Natural killer cell treated with Interleukin-12 subunit alpha and Interleukin-12 subunit beta and Interleukin-15 and Interleukin-18, amount 100 ng/mL, for 72 hours (primary cell): ENCODE results near the gene ALKBH3. TPM values are rescaled to one million over a fixed set of nuclear protein-coding genes. Genes with fewer than 3 reads are reported as not detected.

Experiments
- ATAC-seq, 2 donors: fragments of 150-1000 bp; cut with Tn5 transposase in 1 of 2; sonication (Bioruptor Pico), chemical (Tn5 transposase) in 1 of 2; 2 replicates each; pipeline ENCODE4 v1.10.0; 2021
- DNase-seq: peaks from one replicate; pipeline ENCODE4 v3.0.0; 2022; ENCODE audit warnings: low spot score
- H3K27ac Mint-ChIP-seq, 2 donors: 1 replicate in 1 of 2; 2 replicates in 1 of 2; pipeline ENCODE4 v1.8.0; 2022; ENCODE audit warnings: mixed read lengths in 2 of 2, mild to moderate bottlenecking in 1 of 2, moderate library complexity in 1 of 2
- H3K27me3 Mint-ChIP-seq, 2 donors: 1 replicate in 1 of 2; 2 replicates in 1 of 2; pipeline ENCODE4 v1.8.0; 2022; ENCODE audit warnings: mixed read lengths in 2 of 2
- H3K36me3 Mint-ChIP-seq: one replicate; pipeline ENCODE4 v1.8.0; 2022; ENCODE audit warnings: mixed read lengths
- H3K4me1 Mint-ChIP-seq, 2 donors: 1 replicate in 1 of 2; 2 replicates in 1 of 2; pipeline ENCODE4 v1.8.0; 2022; ENCODE audit warnings: low read depth in 2 of 2, mixed read lengths in 2 of 2, mild to moderate bottlenecking in 1 of 2
- H3K4me3 Mint-ChIP-seq: one replicate; pipeline ENCODE4 v1.8.0; 2022; ENCODE audit warnings: mixed read lengths
- H3K9me3 Mint-ChIP-seq: 2 replicates; pipeline ENCODE4 v1.8.0; 2022; ENCODE audit warnings: mixed read lengths
- total RNA-seq, 2 donors: library from RNA; stranded (reverse); gene quantifications; one replicate each; pipeline ENCODE4 v1.2.3, GENCODE V29; 2022

The ALKBH3 gene
- total RNA-seq, 2 donors from 2014 or later = 38.7 to 53.7 TPM

GRCh38 chr11:43903969-43904368 lies 23.3 kb downstream of the ALKBH3 start:
- no peaks in the 10 kb centered on the region for H3K9me3 Mint-ChIP-seq
- ATAC-seq (no peak), DNase-seq (no peak)
- H3K36me3 Mint-ChIP-seq = peaks cover 20% of the 10 kb centered on the region
- H3K27me3 Mint-ChIP-seq = no peaks in the 10 kb centered on the region
- peaks cover 4 to 16% of the 10 kb centered on the region in 2 donors for H3K4me1 Mint-ChIP-seq
- no peak overlapping the region for H3K27ac Mint-ChIP-seq
- H3K4me3 Mint-ChIP-seq = no peak overlapping the region

- DNase-seq = no peak
- H3K4me1 Mint-ChIP-seq = peaks cover 4 to 16% of the 10 kb centered on the region in 2 donors
- H3K36me3 Mint-ChIP-seq = peaks cover 24% of the 10 kb centered on the region
- ATAC-seq = no peak
- no peaks in the 10 kb centered on the region for H3K9me3 Mint-ChIP-seq
- H3K27me3 Mint-ChIP-seq = no peaks in the 10 kb centered on the region
- no peak overlapping the region for H3K4me3 Mint-ChIP-seq
- H3K27ac Mint-ChIP-seq = no peak overlapping the region
Observed at GRCh38 chr11:43904742-43905535, 24.3 kb downstream of the ALKBH3 start.

- no peaks in the 10 kb centered on the region for H3K9me3 Mint-ChIP-seq
- ATAC-seq (no peak), DNase-seq (no peak)
- peaks cover 31% of the 10 kb centered on the region for H3K36me3 Mint-ChIP-seq
- H3K4me1 Mint-ChIP-seq = peaks cover 4 to 16% of the 10 kb centered on the region in 2 donors
- H3K27me3 Mint-ChIP-seq = no peaks in the 10 kb centered on the region
- no peak overlapping the region for H3K27ac Mint-ChIP-seq
- H3K4me3 Mint-ChIP-seq = no peak overlapping the region
Observed at GRCh38 chr11:43905813-43906241, 25.2 kb downstream of the ALKBH3 start.

GRCh38 chr11:43907028-43907975 lies 26.7 kb downstream of the ALKBH3 start:
- Mint-ChIP-seq H3K4me1 (peaks cover 4 to 16% of the 10 kb centered on the region in 2 donors), H3K4me3 (no peak overlapping the region), H3K27me3 (no peaks in the 10 kb centered on the region), H3K36me3 (peaks cover 28% of the 10 kb centered on the region), H3K27ac (peak overlapping the region in 1 of 2 donors; percentile 41), H3K9me3 (no peaks in the 10 kb centered on the region)
- no peak for ATAC-seq
- DNase-seq = no peak

GRCh38 chr11:43908191-43908590 lies 27.6 kb downstream of the ALKBH3 start:
- DNase-seq = no peak
- Mint-ChIP-seq H3K9me3 (no peaks in the 10 kb centered on the region), H3K36me3 (peaks cover 30% of the 10 kb centered on the region), H3K27ac (no peak overlapping the region), H3K4me3 (no peak overlapping the region), H3K27me3 (no peaks in the 10 kb centered on the region), H3K4me1 (peaks cover 4 to 16% of the 10 kb centered on the region in 2 donors)
- no peak for ATAC-seq

- no peaks in the 10 kb centered on the region for H3K27me3 Mint-ChIP-seq
- no peaks in the 10 kb centered on the region for H3K9me3 Mint-ChIP-seq
- no peak overlapping the region for H3K27ac Mint-ChIP-seq
- H3K36me3 Mint-ChIP-seq = peaks cover 25% of the 10 kb centered on the region
- ATAC-seq (no peak), DNase-seq (no peak)
- H3K4me3 Mint-ChIP-seq = no peak overlapping the region
- peaks cover 4 to 16% of the 10 kb centered on the region in 2 donors for H3K4me1 Mint-ChIP-seq
Observed at GRCh38 chr11:43908683-43909082, 28.1 kb downstream of the ALKBH3 start.

- DNase-seq (no peak), ATAC-seq (no peak)
- peaks cover 22% of the 10 kb centered on the region for H3K36me3 Mint-ChIP-seq
- H3K4me3 Mint-ChIP-seq = no peak overlapping the region
- no peaks in the 10 kb centered on the region for H3K9me3 Mint-ChIP-seq
- no peaks in the 10 kb centered on the region for H3K27me3 Mint-ChIP-seq
- no peak overlapping the region for H3K27ac Mint-ChIP-seq
- peaks cover 0 to 3% of the 10 kb centered on the region in 2 donors for H3K4me1 Mint-ChIP-seq
Observed at GRCh38 chr11:43913829-43914380, 33.3 kb downstream of the ALKBH3 start.

- no peak for ATAC-seq
- Mint-ChIP-seq H3K27me3 (no peaks in the 10 kb centered on the region), H3K4me3 (no peak overlapping the region), H3K36me3 (peaks cover 24% of the 10 kb centered on the region), H3K4me1 (peaks cover 0 to 4% of the 10 kb centered on the region in 2 donors), H3K9me3 (no peaks in the 10 kb centered on the region), H3K27ac (no peak overlapping the region)
- no peak for DNase-seq
Observed at GRCh38 chr11:43914466-43914865, 33.8 kb downstream of the ALKBH3 start.

GRCh38 chr11:43916621-43917020 lies 36.0 kb downstream of the ALKBH3 start:
- no peaks in the 10 kb centered on the region for H3K27me3 Mint-ChIP-seq
- no peak overlapping the region for H3K4me3 Mint-ChIP-seq
- H3K27ac Mint-ChIP-seq = peak overlapping the region in 1 of 2 donors; percentile 78
- no peak for ATAC-seq
- H3K36me3 Mint-ChIP-seq = peaks cover 12% of the 10 kb centered on the region
- no peaks in the 10 kb centered on the region for H3K9me3 Mint-ChIP-seq
- H3K4me1 Mint-ChIP-seq = peaks cover 8 to 17% of the 10 kb centered on the region in 2 donors
- DNase-seq = no peak

GRCh38 chr11:43917851-43918250 lies 37.2 kb downstream of the ALKBH3 start:
- peaks cover 11% of the 10 kb centered on the region for H3K36me3 Mint-ChIP-seq
- no peak overlapping the region for H3K4me3 Mint-ChIP-seq
- peaks cover 12 to 20% of the 10 kb centered on the region in 2 donors for H3K4me1 Mint-ChIP-seq
- no peaks in the 10 kb centered on the region for H3K9me3 Mint-ChIP-seq
- peak overlapping the region in 1 of 2 donors; percentile 78 for H3K27ac Mint-ChIP-seq
- H3K27me3 Mint-ChIP-seq = no peaks in the 10 kb centered on the region
- ATAC-seq = no peak
- DNase-seq = no peak

GRCh38 chr11:43918662-43919061 lies 38.0 kb downstream of the ALKBH3 start:
- DNase-seq (no peak), ATAC-seq (no peak)
- Mint-ChIP-seq H3K27ac (peak overlapping the region; percentile 50 to 78), H3K4me3 (no peak overlapping the region), H3K27me3 (no peaks in the 10 kb centered on the region), H3K4me1 (peaks cover 12 to 20% of the 10 kb centered on the region in 2 donors), H3K9me3 (no peaks in the 10 kb centered on the region), H3K36me3 (peaks cover 11% of the 10 kb centered on the region)

- H3K9me3 Mint-ChIP-seq = no peaks in the 10 kb centered on the region
- no peak for DNase-seq
- no peak for ATAC-seq
- peaks cover 11% of the 10 kb centered on the region for H3K36me3 Mint-ChIP-seq
- H3K4me3 Mint-ChIP-seq = peak overlapping the region; percentile 48
- H3K4me1 Mint-ChIP-seq = peaks cover 12 to 20% of the 10 kb centered on the region in 2 donors
- peak overlapping the region; percentile 68 to 89 for H3K27ac Mint-ChIP-seq
- no peaks in the 10 kb centered on the region for H3K27me3 Mint-ChIP-seq
Observed at GRCh38 chr11:43919852-43920597, 39.4 kb downstream of the ALKBH3 start.
